Neural progenitor cell (in vitro differentiated cells): ENCODE data around the gene RIN2. TPM values are rescaled to one million over a fixed set of nuclear protein-coding genes. Genes with fewer than 3 reads are reported as not detected.

Experiments used
- DNase-seq: peaks from one replicate; pipeline ENCODE4 v3.0.0-alpha.2; 2016; ENCODE audit warnings: low spot score
- H2AFZ ChIP-seq: fragments of 200-600 bp; sonication (generic); replicated peaks from 2 replicates; pipeline ENCODE4 v1.6.1; 2016; ENCODE audit warnings: antibody characterized with exemption
- H3F3A ChIP-seq: fragments of 200-600 bp; sonication (generic); 2 replicates; pipeline ENCODE4 v1.6.1; 2016; ENCODE audit warnings: antibody characterized with exemption, low read depth
- H3K27ac ChIP-seq: fragments of 200-600 bp; sonication (generic); 2 replicates; pipeline ENCODE4 v1.5.1; 2016; ENCODE audit warnings: mild to moderate bottlenecking
- H3K27me3 ChIP-seq: fragments of 200-600 bp; sonication (generic); 2 replicates; pipeline ENCODE4 v1.6.1; 2016; ENCODE audit warnings: mild to moderate bottlenecking, moderate library complexity
- H3K36me3 ChIP-seq: fragments of 200-600 bp; sonication (generic); 2 replicates; pipeline ENCODE4 v1.5.1; 2016
- H3K4me1 ChIP-seq: fragments of 200-600 bp; sonication (generic); 2 replicates; pipeline ENCODE4 v1.6.1; 2016; ENCODE audit warnings: mixed run types
- H3K4me2 ChIP-seq: fragments of 200-600 bp; sonication (generic); 2 replicates; pipeline ENCODE4 v1.6.1; 2016
- H3K4me3 ChIP-seq: fragments of 200-600 bp; sonication (generic); 2 replicates; pipeline ENCODE4 v1.5.1; 2016
- H3K79me2 ChIP-seq: fragments of 200-600 bp; sonication (generic); 2 replicates; pipeline ENCODE4 v1.6.1; 2016; ENCODE audit warnings: low read depth
- H3K9ac ChIP-seq: fragments of 200-600 bp; sonication (generic); 2 replicates; pipeline ENCODE4 v1.6.1; 2016
- H3K9me3 ChIP-seq: fragments of 200-600 bp; sonication (generic); 2 replicates; pipeline ENCODE4 v1.5.1; 2016; ENCODE audit warnings: low read depth
- H4K20me1 ChIP-seq: fragments of 200-600 bp; sonication (generic); 2 replicates; pipeline ENCODE4 v1.6.1; 2016; ENCODE audit warnings: low read depth
- H3K27ac Mint-ChIP-seq: 3 replicates; pipeline ENCODE4 v1.8.0; 2021; ENCODE audit warnings: mixed read lengths
- H3K27me3 Mint-ChIP-seq: 2 replicates; pipeline ENCODE4 v1.8.0; 2022; ENCODE audit warnings: low read depth, mild to moderate bottlenecking, inconsistent platforms, moderate library complexity, mixed read lengths; ENCODE audit not compliant: insufficient read depth
- H3K36me3 Mint-ChIP-seq: 3 replicates; pipeline ENCODE4 v1.8.0; 2021; ENCODE audit warnings: mixed read lengths
- H3K4me1 Mint-ChIP-seq: 3 replicates; pipeline ENCODE4 v1.8.0; 2021; ENCODE audit warnings: mixed read lengths
- H3K4me3 Mint-ChIP-seq: 3 replicates; pipeline ENCODE4 v1.8.0; 2021; ENCODE audit warnings: mild to moderate bottlenecking, moderate library complexity, mixed read lengths
- H3K9me3 Mint-ChIP-seq: 3 replicates; pipeline ENCODE4 v1.8.0; 2020; ENCODE audit warnings: mixed read lengths
- CTCF ChIP-seq: fragments of 200-600 bp; sonication (generic); IDR thresholded peaks from 2 replicates; pipeline ENCODE4 v1.5.1; 2017; ENCODE audit warnings: antibody characterized with exemption, mild to moderate bottlenecking
- EZH2 ChIP-seq: fragments of 200-600 bp; sonication (generic); IDR thresholded peaks from 2 replicates; pipeline ENCODE4 v1.6.1; 2017; ENCODE audit warnings: antibody characterized with exemption, mild to moderate bottlenecking, moderate library complexity
- EZH2phosphoT487 ChIP-seq: fragments of 200-600 bp; sonication (generic); IDR thresholded peaks from 2 replicates; pipeline ENCODE4 v1.6.1; 2017; ENCODE audit warnings: antibody characterized with exemption
- total RNA-seq: library from RNA; depleted of rRNA; stranded (reverse); fragments of >200 nt; gene quantifications from 2 replicates; pipeline ENCODE4 v1.2.3, GENCODE V29; 2015; ENCODE audit warnings: low replicate concordance

RIN2 gene
- total RNA-seq, 1 donor from 2014 or later = 7.2 TPM

DNA sequence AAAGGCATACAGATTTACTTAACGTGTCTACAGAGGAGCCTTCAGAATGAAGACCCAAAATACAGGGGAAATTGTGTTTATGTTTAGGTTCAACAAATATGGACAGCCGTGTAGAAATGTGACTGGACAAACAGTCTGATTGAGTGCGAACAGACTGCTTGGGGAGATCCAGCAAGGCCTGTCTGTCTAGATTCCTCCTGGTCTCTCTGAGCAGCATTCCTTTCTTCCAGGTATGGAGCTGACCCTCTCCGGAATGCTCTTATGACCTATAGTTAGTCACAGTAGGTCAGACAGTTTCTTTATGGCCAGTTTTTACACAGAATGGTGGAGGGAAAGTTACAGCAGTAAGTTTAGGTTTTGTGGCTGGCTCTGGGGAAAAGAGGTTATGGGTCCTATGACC, 9.0 kb downstream of the RIN2 start:
- DNase-seq = no peak
- no peaks in the 10 kb centered on the region for H3K36me3 ChIP-seq
- H3K79me2 ChIP-seq = no peaks in the 10 kb centered on the region
- no peaks in the 10 kb centered on the region for H3K9me3 Mint-ChIP-seq
- no peak overlapping the region for H3K4me2 ChIP-seq
- H3K9ac ChIP-seq = no peak overlapping the region
- peaks cover 12% of the 10 kb centered on the region for H4K20me1 ChIP-seq
- H2AFZ ChIP-seq = no peak overlapping the region
- H3K27me3 Mint-ChIP-seq = peaks cover 10% of the 10 kb centered on the region
- no peak for TF ChIP-seq EZH2
- no peak for TF ChIP-seq EZH2phosphoT487
- TF ChIP-seq CTCF = no peak
- H3K27me3 ChIP-seq = no peaks in the 10 kb centered on the region
- peaks cover 13% of the 10 kb centered on the region for H3K36me3 Mint-ChIP-seq
- H3K4me1 ChIP-seq = peaks cover 6% of the 10 kb centered on the region
- H3K27ac ChIP-seq = no peak overlapping the region
- H3F3A ChIP-seq = no peaks in the 10 kb centered on the region
- H3K4me3 Mint-ChIP-seq = no peak overlapping the region
- no peaks in the 10 kb centered on the region for H3K9me3 ChIP-seq
- peak overlapping the region; percentile 60 for H3K27ac Mint-ChIP-seq
- peaks cover 40% of the 10 kb centered on the region for H3K4me1 Mint-ChIP-seq
- H3K4me3 ChIP-seq = no peak overlapping the region

DNA sequence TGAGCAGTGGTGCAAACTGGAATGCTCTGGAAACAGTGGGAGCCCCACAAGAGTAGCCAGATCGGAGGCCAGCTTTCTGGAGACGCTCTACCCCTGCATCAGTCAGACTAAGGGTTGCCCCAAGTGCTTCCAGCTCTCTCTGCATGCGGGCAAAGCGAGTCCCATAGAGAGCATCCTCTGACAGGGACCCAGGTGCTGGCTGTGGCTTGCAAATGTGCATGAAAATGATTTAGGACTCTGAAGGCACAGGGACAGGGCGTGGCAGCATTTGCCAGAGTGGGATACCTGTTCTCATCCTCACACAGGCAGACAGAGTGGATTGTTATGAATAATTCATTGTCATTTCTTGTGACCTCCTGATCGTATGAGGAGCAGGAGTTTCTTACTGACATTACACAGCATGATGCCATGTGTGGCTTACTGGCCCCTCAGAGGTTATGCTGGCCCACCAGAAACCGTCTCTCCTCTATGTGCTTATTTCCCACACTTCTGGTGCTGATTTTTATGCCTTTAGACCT, 10.3 kb downstream of the RIN2 start:
- Mint-ChIP-seq H3K27ac (no peak overlapping the region), H3K4me3 (no peak overlapping the region), H3K9me3 (no peaks in the 10 kb centered on the region), H3K4me1 (peaks cover 42% of the 10 kb centered on the region), H3K36me3 (peaks cover 10% of the 10 kb centered on the region), H3K27me3 (peaks cover 10% of the 10 kb centered on the region)
- peaks cover 12% of the 10 kb centered on the region for H4K20me1 ChIP-seq
- no peaks in the 10 kb centered on the region for H3K36me3 ChIP-seq
- H3K27ac ChIP-seq = no peak overlapping the region
- no peak overlapping the region for H3K4me2 ChIP-seq
- H3K4me1 ChIP-seq = peaks cover 6% of the 10 kb centered on the region
- H3K9me3 ChIP-seq = no peaks in the 10 kb centered on the region
- H3F3A ChIP-seq = no peaks in the 10 kb centered on the region
- no peak overlapping the region for H3K9ac ChIP-seq
- no peak for TF ChIP-seq EZH2phosphoT487
- no peak overlapping the region for H2AFZ ChIP-seq
- no peaks in the 10 kb centered on the region for H3K79me2 ChIP-seq
- H3K4me3 ChIP-seq = no peak overlapping the region
- H3K27me3 ChIP-seq = no peaks in the 10 kb centered on the region
- DNase-seq = no peak

DNA sequence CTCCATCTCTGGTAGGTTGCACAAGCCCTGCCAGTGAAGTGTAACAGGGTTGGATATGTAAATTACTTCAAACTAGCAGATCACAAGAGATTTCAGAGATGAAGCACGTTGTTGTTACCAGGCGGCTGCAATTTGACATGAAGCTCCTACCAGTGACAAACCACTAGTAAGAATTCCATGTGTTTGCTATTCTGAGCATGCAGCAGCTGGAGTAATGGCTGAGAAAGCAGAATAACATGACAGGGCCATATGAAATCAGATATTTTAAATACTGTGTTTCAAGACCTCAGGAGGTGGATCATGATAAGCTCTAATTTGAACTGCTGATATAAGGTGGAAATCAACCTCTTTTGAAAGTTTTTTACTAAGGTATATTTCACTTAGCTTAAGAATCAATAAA, 11.4 kb downstream of the RIN2 start:
- peaks cover 10% of the 10 kb centered on the region for H3K27me3 Mint-ChIP-seq
- Histone ChIP-seq H3K9me3 (no peaks in the 10 kb centered on the region), H3F3A (no peaks in the 10 kb centered on the region), H2AFZ (no peak overlapping the region), H3K36me3 (no peaks in the 10 kb centered on the region), H3K79me2 (no peaks in the 10 kb centered on the region), H3K4me3 (no peak overlapping the region), H3K27me3 (no peaks in the 10 kb centered on the region), H3K4me1 (peaks cover 12% of the 10 kb centered on the region), H3K27ac (no peak overlapping the region), H3K4me2 (no peak overlapping the region), H4K20me1 (peaks cover 12% of the 10 kb centered on the region), H3K9ac (no peak overlapping the region)
- H3K36me3 Mint-ChIP-seq = peaks cover 10% of the 10 kb centered on the region
- no peak for DNase-seq
- no peak overlapping the region for H3K4me3 Mint-ChIP-seq
- peaks cover 44% of the 10 kb centered on the region for H3K4me1 Mint-ChIP-seq
- H3K27ac Mint-ChIP-seq = no peak overlapping the region
- no peaks in the 10 kb centered on the region for H3K9me3 Mint-ChIP-seq
- TF ChIP-seq EZH2 = no peak
- no peak for TF ChIP-seq CTCF

DNA sequence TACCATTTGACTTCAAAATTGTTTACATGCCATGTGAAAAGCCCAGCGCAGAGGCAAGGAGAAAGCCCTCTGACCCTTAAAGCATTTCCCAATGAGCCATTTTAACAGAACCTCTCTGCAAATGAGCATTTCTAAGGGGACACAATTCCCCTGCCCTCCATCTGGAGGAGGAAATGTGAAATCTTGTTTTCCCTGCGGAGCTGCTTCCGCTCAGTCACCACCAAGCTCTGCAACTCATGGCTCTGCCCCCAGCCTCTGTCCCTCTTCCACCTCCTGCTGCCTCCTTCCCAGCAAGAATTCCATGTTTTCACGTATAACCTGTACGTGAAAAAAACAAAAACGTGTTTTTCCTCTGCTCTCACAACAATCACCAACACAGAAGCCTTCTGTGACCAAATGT, 12.3 kb downstream of the RIN2 start:
- Histone ChIP-seq H3K4me3 (no peak overlapping the region), H3K27me3 (no peaks in the 10 kb centered on the region), H3F3A (no peaks in the 10 kb centered on the region), H3K9me3 (no peaks in the 10 kb centered on the region), H4K20me1 (peaks cover 12% of the 10 kb centered on the region), H3K79me2 (no peaks in the 10 kb centered on the region), H2AFZ (no peak overlapping the region), H3K9ac (no peak overlapping the region), H3K36me3 (no peaks in the 10 kb centered on the region), H3K27ac (no peak overlapping the region), H3K4me1 (peaks cover 20% of the 10 kb centered on the region), H3K4me2 (no peak overlapping the region)
- no peak for DNase-seq
- Mint-ChIP-seq H3K9me3 (no peaks in the 10 kb centered on the region), H3K4me1 (peaks cover 43% of the 10 kb centered on the region), H3K36me3 (peaks cover 10% of the 10 kb centered on the region), H3K4me3 (no peak overlapping the region), H3K27me3 (peaks cover 10% of the 10 kb centered on the region), H3K27ac (no peak overlapping the region)
- no peak for TF ChIP-seq CTCF
- TF ChIP-seq EZH2 = no peak
- no peak for TF ChIP-seq EZH2phosphoT487
